Glomerular endothelial cell (primary cell): ENCODE data around the gene VTI1A. TPM values are rescaled to one million over a fixed set of nuclear protein-coding genes. Genes with fewer than 3 reads are reported as not detected.

ENCODE experiments used
- DNase-seq: peaks from one replicate; pipeline ENCODE4 v3.0.0-alpha.2; 2011; ENCODE audit warnings: low read depth, low spot score; ENCODE audit errors: extremely low read depth
- total RNA-seq: library from RNA; depleted of rRNA; stranded (reverse); fragments of >200 nt; gene quantifications from 2 replicates; pipeline ENCODE4 v1.2.3, GENCODE V29; 2015

VTI1A gene
- total RNA-seq, 1 donor from 2014 or later: 28.3 TPM

- DNase-seq: no peak
These were observed 327.2 kb downstream of the VTI1A start for GRCh38 chr10:112774210-112774609.

GRCh38 chr10:112774798-112775197 lies 327.8 kb downstream of the VTI1A start:
- DNase-seq: no peak

GRCh38 chr10:112775381-112775780 lies 328.4 kb downstream of the VTI1A start:
- no peak for DNase-seq

GRCh38 chr10:112775892-112776674 lies 329.1 kb downstream of the VTI1A start:
- no peak for DNase-seq

GRCh38 chr10:112778579-112778978 lies 331.6 kb downstream of the VTI1A start:
- no peak for DNase-seq

GRCh38 chr10:112779025-112779770 lies 332.2 kb downstream of the VTI1A start:
- DNase-seq: no peak

GRCh38 chr10:112782200-112782907 lies 335.3 kb downstream of the VTI1A start:
- no peak for DNase-seq

GRCh38 chr10:112783351-112784021 lies 336.5 kb downstream of the VTI1A start:
- no peak for DNase-seq

- no peak for DNase-seq
These were observed 337.0 kb downstream of the VTI1A start for GRCh38 chr10:112784022-112784461.

- DNase-seq: no peak
These were observed 338.1 kb downstream of the VTI1A start for GRCh38 chr10:112785089-112785488.

- DNase-seq: no peak
These were observed 342.2 kb downstream of the VTI1A start for GRCh38 chr10:112789248-112789647.

GRCh38 chr10:112790030-112790429 lies 343.0 kb downstream of the VTI1A start:
- DNase-seq: no peak

GRCh38 chr10:112790921-112791320 lies 343.9 kb downstream of the VTI1A start:
- DNase-seq: no peak

GRCh38 chr10:112791447-112791846 lies 344.4 kb downstream of the VTI1A start:
- DNase-seq: no peak

- DNase-seq: no peak
These were observed 345.6 kb downstream of the VTI1A start for GRCh38 chr10:112792487-112793201.

- no peak for DNase-seq
These were observed 346.3 kb downstream of the VTI1A start for GRCh38 chr10:112793202-112793921.

GRCh38 chr10:112794201-112794600 lies 347.2 kb downstream of the VTI1A start:
- DNase-seq: no peak

- no peak for DNase-seq
These were observed 348.1 kb downstream of the VTI1A start for GRCh38 chr10:112795067-112795466.

GRCh38 chr10:112797197-112797596 lies 350.2 kb downstream of the VTI1A start:
- no peak for DNase-seq

GRCh38 chr10:112797855-112798254 lies 350.8 kb downstream of the VTI1A start:
- DNase-seq: no peak
